ENCODE measurements around the gene FEM1C.

GRCh38 chr5:115480900-115481299 is 63.7 kb downstream of the FEM1C start:
- TF ChIP-seq CTCF (conservative IDR thresholded peaks at IDR 0.05; ENCODE audit: low read length) (no peak), EZH2phosphoT487 (IDR thresholded peaks at IDR 0.05; ENCODE audit: borderline replicate concordance, low read depth, low read length) (no peak)
